C1 segment of cervical spinal cord (tissue), 14 donors: ENCODE results near the gene TMPRSS9.
"Not testable (repeated sequence)": the region's sequence is repeated elsewhere in the genome, so short reads cannot be mapped to it uniquely, and the experiment has no call there.

Source experiments
- DNase-seq, 14 donors: peaks; one replicate each; lab custom pipeline; 2025; lab: John Stamatoyannopoulos, UW

The TMPRSS9 gene

DNA sequence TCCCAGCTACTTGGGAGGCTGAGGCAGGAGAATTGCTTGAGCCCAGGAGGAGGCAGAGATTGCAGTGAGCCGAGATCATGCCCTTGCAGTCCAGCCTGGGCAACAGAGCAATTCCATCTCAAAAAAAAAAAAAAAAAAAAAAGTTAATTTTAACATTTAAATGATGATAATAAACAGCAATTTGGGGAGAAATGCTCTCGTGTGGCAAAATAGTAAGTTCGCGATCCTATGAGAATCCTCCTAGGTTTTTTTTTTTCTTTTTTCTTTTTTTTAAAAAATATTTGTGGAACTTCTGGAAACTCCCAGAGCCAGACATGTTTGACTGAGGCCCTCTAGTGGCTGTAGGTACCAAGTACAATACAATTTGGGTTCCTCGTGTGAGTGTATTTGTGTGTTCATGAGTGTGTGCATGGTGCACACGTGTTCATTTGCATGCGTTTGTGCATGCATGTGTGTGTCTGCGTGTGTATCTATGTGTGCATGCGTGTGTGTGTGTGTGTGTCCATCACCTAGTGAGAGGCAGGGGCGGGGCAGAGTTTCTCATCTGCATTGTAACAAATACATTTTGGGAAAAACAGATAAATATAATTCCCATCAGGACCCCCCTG, 31.2 kb downstream of the TMPRSS9 start:
- DNase-seq: peak in 6 of 14 donors; percentile 3 to 31 (median 8)

DNA sequence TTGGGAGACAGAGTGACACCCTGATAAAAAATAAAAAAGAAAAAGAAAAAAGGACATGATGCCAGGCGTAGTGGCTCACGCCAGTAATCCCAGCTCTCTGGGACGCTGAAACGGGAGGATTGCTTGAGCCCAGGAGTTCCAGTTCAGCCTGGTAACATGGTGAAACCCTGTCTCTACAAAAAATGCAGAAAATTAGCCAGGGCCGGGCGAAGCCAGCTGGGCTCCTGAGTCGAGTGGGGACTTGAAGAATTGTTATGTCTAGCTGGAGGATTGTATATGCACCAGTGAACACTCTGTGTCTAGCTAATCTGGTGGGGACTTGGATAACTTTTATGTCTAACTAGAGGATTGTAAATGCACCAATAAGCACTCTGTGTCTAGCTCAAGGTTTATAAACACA, 32.3 kb downstream of the TMPRSS9 start:
- DNase-seq: no peak

DNA sequence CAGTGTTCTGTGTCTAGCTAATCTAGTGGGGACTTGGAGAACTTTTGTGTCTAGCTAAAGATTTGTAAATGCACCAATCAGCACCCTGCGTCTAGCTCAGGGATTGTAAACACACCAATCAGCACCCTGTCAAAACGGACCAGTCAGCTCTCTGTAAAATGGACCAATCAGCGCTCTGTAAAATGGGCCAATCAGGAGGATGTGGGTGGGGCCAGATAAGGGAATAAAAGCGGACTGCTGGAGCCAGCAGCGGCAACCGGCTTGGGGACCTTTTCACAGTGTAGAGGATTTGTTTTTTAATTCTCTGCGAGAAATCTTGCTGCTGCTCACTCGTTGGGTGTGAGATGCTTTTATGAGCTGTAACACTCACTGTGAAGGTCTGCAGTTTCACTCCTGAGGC, 32.8 kb downstream of the TMPRSS9 start:
- not testable (repeated sequence) for DNase-seq

DNA sequence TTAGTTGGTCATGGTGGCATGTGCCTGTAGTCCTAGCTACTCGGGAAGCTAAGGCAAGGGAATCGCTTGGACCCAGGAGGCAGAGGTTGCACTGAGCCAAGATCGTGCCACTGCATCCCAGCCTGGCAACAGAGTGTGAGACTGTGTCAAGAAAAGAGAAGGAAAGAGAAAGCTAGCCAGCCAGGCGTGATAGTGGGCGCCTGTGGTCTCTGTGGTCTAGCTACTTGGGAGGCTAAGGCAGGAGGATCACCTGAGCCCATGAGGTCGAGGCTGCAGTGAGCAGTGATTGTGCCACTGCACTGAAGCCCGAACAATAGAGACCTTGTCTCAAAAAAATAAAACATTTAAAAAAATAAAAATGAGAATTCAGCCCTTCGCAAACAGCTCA, 34.0 kb downstream of the TMPRSS9 start:
- DNase-seq: peak in 1 of 14 donors; percentile 37

DNA sequence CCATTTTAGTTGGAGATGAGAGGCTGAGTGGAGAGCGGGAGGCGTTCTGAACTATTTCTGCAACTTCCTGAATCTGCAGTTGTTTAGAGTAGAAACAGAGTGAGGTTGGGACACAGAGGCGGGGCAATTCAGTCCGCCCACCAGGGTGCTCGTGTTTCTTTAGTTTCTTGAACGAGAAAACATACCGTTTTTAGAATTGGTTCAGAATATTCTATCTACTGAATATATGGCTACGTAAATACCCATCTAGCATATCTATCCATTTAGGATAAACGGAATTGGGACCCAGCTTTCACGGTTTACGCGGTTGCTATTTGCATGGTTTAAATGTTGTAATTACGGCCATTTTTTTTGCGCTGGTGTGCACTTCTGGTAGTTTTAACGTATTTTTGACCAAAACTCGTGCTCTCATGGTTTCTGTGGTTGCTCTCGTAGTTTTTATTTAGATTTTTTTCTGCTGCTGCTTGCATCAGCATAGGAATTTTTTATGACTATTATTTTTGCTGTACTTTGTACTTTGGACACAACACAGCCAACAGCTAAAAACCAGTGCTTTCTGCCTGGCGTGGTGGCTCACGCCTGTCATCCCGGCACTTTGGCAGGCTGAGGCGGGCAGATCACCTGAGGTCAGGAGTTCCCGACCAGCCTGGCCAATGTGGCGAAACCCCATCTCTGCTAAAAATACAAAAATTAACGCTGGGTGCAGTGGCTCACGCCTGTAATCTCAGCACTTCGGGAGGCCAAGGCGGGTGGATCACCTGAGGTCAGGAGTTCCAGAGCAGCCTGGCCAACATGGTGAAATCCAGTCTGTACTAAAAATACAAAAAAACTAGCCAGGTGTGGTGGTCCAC, 34.6 kb downstream of the TMPRSS9 start:
- DNase-seq: peak in 1 of 14 donors; percentile 11

DNA sequence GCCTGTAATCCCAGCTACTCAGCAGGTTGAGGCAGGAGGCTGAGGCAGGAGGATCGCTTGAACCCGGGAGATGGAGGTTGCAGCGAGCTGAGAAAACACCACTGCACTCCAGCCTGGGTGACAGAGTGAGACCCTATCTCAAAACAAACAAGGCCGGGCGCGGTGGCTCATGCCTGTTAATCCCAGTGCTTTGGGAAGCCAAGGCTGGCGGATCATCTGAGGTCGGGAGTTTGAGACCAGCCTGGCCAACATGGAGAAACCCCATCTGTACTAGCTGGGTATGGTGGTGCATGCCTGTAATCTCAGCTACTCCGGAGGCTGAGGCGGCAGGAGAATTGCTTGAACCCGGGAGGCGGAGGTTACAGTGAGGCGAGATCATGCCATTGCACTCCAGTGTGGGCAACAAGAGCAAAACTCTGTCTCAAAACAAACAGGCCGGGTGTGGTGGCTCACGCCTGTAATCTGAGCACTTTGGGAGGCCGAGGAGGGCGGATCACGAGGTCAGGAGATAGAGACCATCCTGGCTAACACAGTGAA, 35.3 kb downstream of the TMPRSS9 start:
- DNase-seq: not testable (repeated sequence)

DNA sequence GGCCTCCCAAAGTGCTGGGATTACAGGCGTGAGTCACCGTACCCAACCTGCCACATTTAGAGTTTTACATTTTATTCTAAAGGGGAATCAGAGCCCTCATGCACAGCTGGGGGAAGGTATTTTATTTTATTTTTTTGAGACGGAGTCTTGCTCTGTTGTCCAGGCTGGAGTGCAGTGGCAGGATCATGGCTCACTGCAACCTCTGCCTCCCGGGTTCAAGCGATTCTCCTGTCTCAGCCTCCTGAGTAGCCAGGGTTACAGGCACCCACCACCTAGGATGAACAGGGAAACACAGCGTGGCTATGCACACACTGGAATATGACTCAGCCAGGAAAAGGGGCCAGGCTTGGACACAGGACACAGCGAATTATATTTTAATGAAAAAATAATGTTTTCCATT, 37.1 kb downstream of the TMPRSS9 start:
- not testable (repeated sequence) for DNase-seq

DNA sequence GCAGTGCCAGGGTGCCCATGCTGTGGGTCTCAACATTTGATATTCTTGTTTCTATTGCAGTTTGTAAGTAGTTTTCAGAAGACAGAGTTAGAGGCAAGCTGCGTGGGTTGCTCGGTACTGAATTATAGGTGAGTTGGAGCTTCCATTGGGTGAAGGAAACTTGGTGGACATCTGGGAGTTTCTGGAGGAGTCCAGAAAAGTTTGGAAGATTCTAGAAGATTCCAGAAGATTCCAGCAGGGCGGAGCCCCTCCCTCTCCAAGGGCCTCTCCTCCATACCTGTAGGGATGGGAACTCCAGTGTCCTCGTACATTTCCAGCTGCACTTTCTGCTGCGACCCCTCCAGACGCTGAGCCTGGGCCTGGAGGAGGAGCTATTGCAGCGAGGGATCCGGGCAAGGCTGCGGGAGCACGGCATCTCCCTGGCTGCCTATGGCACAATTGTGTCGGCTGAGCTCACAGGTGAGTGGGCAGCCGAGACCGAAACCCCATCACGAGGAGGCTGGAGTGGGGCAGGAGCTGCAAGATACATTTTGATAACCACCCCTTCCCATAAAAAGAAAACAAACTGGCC, 38.8 kb downstream of the TMPRSS9 start:
- no peak for DNase-seq

DNA sequence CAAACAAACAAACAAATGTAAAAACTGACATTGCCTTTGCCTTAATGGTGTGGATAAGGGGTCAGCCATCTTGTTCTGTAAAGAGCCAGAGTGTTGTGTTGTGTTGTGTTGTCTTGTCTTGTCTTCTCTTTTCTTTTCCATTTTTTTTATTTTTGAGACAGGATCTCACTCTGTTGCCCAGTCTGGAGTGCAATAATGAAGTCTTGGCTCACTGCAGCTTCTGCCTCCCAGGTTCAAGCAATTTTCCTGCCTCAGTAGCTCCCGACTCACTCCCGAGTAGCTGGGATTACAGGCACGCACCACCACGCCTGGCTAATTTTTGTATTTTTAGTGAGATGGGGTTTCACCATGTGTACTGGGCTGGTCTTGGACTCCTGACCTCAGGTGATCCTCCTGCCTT, 39.5 kb downstream of the TMPRSS9 start:
- no peak for DNase-seq

DNA sequence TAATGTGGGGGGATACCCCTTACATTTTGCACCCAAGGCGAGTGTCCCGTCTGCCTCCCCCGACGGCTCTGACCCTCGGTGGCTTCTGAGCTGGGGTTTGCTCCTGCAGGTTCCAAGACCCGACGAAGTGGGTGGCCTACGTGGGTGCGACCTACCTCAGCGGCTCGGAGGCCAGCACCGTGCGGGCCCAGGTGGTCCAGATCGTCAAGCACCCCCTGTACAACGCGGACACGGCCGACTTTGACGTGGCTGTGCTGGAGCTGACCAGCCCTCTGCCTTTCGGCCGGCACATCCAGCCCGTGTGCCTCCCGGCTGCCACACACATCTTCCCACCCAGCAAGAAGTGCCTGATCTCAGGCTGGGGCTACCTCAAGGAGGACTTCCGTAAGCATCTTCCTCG, 48.2 kb downstream of the TMPRSS9 start:
- no peak for DNase-seq

DNA sequence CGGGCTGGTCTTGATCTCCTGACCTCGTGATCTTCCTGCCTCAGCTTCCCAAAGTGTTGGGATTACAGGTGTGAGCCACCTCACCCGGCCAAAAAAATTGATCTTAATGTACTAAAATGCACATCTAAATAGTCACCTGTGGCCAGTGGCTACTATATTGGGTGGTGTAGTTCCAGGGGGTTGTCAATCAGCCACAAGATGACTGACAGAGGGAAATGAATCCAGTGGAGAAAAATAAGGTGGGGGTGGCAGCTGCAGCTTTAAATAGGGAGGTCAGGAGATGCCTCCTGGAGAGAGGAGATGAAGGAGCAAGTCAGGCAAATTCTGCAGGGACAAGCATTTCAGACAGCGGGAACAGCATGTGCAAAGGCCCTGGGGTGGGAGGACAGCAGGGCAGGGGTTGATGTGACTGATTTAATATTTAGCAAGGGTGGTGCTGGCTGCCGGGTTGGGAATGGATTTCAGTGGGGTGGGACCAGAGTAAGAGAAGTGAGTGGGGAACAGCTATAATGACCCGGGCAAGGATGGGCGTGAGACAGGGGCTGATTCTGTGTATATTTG, 49.4 kb downstream of the TMPRSS9 start:
- no peak for DNase-seq

DNA sequence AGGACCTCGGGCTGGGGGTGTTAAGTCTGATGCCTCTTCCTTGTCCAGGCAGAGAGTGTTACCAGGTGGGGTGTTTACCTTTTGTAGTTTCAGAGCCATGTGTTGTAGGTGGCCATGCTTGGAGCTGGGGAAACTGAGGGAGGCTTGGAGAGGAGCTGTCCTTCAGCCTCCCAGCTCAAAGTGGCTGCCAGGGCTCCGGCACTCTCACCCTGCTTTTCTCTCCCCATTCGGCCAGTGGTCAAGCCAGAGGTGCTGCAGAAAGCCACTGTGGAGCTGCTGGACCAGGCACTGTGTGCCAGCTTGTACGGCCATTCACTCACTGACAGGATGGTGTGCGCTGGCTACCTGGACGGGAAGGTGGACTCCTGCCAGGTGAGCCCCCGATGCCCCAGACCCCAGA, 50.0 kb downstream of the TMPRSS9 start:
- DNase-seq: no peak

DNA sequence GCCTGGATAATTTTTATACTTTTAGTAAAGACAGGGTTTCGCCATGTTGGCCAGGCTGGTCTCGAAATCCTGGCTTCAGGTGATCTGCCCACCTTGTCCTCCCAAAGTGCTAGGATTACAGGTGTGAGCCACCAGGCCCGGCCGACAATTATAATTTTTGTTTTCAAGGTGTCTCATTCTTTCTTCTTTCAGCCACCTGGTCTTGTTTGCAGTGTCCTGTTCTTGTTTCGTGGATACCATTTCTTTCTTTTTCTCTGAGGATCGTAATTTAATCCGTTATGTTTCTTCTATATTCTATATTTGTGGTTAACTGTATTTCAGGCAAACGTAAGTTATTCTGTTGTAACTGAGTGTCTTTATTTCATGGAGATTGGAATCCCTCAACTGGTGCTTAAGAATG, 51.6 kb downstream of the TMPRSS9 start:
- DNase-seq: no peak

DNA sequence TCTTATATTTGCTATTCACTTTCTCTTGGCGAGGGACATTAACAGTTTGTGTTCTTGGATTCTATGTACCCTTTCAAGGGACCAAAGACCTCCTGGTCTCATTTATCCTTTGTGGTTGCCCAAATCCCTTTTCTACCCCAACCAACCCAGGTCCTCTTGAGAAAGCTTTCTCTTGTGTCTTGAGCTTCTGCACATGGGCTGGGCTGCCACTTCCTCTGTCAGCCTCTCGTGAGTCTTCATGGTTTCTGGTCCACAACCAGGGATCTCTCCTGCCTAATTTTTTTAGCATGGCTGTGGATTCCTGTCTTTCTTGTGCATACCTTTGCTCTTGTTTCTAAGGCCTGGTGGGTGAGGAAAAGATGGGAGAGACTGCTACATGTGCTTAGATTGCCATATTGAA, 52.4 kb downstream of the TMPRSS9 start:
- DNase-seq: no peak

DNA sequence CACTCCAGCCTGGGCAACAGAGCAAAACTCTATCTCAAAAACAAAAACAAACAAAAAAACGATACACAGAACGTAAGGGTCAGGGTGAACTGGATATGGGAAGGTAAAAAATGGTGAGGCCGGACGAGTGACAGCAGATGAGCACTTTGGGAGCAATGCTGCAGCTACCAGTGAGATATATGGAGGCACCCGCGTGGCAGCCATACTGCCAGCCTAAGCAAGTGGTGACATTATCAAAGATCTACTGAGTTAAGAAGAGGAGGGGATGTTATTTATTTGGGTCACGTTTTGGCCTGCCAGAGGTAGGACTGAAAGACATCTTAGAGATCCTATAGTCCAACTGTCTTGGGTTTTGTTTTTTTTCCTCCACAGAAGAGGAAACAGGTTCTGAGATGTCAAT, 53.1 kb downstream of the TMPRSS9 start:
- DNase-seq: no peak

DNA sequence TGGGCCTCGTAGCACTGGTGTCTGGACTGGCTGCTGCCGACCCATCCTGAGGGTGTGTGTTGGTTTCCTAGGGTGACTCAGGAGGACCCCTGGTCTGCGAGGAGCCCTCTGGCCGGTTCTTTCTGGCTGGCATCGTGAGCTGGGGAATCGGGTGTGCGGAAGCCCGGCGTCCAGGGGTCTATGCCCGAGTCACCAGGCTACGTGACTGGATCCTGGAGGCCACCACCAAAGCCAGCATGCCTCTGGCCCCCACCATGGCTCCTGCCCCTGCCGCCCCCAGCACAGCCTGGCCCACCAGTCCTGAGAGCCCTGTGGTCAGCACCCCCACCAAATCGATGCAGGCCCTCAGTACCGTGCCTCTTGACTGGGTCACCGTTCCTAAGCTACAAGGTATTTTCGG, 53.6 kb downstream of the TMPRSS9 start:
- DNase-seq: no peak

DNA sequence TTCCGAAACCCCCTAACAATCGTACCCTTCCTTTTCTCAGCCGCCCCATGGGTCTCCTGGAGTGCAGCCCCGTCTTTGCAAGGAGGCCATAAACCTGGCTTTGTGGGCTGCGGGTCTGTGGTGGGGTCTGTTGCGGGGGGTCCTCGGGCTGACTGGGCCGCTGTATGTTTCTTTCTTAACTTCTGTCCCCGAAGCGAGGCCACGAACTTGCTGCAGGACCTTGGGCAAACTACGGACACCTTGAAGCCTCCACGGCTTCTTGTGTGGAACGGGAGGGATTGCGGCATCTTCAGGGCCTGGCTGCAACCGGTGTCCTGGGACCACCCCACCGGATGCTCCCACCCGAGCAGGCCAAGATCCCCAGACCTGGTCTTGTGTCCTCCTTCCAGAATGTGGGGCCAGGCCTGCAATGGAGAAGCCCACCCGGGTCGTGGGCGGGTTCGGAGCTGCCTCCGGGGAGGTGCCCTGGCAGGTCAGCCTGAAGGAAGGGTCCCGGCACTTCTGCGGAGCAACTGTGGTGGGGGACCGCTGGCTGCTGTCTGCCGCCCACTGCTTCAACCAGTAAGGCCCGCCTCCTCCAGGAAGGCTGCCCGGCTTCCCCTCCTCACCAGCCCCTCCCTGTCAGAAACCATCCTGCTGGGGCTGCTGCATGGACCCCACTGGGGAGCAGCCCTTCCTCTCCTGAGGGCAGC, 55.4 kb downstream of the TMPRSS9 start:
- DNase-seq: no peak

DNA sequence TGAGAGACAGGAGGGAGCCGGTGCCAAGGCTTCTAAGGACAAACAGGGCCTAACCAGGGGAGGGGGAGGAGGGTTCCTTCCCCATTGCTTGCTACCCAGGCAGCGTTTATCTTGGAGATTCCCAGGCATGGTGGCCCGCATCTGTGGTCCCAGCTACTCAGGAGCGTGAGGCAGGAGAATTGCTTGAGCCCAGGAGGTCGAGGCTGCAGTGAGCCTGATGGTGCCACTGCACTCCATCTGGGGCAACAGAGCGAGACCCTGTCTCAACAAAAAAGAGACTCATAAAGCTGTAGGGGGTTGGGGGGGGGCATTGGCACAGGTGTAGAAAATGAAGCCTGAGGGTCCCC, 55.9 kb downstream of the TMPRSS9 start:
- DNase-seq: no peak

DNA sequence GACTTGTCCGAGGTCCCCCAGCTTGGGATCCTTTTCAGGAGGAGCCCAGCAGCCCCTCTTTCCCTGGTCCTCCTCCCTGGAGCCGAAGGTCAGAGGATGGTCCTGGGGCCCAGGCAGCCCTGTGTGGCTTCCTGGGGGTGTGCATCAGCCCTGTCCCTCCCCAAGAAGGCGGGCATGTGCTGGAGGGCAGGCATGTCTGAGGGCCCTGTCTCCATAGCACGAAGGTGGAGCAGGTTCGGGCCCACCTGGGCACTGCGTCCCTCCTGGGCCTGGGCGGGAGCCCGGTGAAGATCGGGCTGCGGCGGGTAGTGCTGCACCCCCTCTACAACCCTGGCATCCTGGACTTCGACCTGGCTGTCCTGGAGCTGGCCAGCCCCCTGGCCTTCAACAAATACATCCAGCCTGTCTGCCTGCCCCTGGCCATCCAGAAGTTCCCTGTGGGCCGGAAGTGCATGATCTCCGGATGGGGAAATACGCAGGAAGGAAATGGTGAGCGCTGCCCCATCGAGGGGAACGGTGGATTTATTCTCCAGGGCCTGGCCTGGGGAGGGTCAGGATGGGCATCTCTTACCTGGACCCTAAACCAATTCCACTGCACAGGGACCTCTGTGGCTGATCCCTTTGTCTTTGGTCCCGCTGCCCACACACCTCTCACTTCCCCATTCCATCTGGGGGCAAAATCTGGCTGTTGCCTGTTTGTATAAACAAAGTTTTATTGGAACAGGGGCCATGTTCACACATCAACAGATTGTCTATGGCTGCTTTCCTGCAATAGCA, 56.4 kb downstream of the TMPRSS9 start:
- no peak for DNase-seq

DNA sequence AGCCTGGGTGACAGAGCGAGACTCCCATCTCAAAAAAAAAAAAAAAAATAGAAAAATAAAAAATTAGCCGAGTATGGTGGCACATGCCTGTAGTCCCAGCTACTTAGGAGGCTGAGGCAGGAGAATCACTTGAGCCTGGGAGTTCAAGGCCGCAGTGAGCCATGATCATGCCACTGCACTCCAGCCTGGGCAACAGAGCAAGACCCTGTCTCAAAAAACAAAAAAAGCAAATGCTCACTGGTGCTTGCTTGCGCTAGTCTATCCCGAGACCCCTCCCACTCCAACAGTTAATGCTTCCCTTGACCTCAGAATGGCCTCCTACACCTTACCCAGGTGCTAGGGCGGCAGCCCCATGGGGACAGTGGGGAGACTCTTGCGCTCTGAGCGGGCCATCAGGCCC, 57.4 kb downstream of the TMPRSS9 start:
- not testable (repeated sequence) for DNase-seq

DNA sequence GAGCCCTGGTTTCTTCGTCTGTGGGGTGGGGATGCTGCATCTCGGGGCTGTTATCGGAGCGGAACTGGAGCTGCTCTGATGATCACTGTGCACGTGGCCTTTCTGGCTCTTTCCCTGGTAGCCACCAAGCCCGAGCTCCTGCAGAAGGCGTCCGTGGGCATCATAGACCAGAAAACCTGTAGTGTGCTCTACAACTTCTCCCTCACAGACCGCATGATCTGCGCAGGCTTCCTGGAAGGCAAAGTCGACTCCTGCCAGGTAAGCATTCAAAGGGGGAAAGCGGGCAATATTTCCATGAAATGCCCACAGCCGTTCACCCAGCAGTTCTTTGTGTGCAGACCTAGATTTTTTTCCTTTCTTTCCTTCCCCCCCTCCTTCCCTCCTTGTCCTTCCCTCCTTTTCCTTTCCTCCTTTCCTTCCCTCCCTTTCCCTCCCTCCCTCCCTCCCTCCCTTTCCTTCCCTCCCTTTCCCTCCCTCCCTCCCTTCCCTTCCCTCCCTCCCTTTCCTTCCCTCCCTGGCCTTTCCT, 57.9 kb downstream of the TMPRSS9 start:
- DNase-seq: no peak
